Liver (tissue), 3 donors: ENCODE measurements around the gene STEAP3.

Experiments
- CTCF ChIP-seq: fragments of 150-350 bp; IDR thresholded peaks from 2 replicates; pipeline ENCODE4 v1.5.1; 2017; ENCODE audit warnings: improper control_type of control experiment, low read depth, low read length; ENCODE audit not compliant: missing input control
- GABPA ChIP-seq, 2 donors: IDR thresholded peaks in 1 of 2; conservative IDR thresholded peaks in 1 of 2; 2 replicates each; pipeline ENCODE4 v1.6.1; 2016; ENCODE audit warnings: antibody characterized with exemption in 2 of 2, mild to moderate bottlenecking in 1 of 2, moderate library complexity in 1 of 2
- TF ChIP-seq, protein P1 (sequence below): IDR thresholded peaks from 2 replicates; pipeline ENCODE4 v1.6.1; 2016; ENCODE audit warnings: antibody characterized with exemption
- donor health status: healthy.
- donor health status: healthy.

DNA sequence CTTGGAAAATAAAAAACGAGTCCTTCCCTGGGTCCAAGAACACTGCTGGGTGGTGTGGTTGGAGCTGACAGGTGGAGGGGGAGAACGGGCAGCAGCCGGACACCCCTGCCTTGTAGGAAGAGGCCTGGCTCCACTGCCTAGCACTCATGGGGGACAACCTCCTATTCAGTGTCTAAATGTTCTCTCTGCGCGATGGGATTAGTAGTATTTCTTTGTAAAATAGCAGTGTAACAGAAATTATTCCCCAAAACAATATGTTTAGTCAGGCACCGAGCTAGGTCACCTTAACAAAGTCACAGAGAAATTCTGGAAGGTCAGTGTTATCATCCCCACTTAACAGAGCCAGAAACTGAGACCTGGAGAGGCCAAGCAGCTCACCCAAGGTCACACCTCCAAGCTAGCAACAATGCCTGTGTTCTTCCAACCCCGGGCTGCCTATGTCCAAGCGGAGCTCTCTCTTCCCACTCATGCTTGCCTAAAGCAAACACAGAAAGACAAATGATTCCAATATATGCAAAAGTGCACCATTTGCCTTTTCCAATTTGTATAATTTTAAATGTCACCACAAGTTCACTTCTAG lies 68.0 kb downstream of the STEAP3 start:
- TF ChIP-seq CTCF (no peak), GABPA (IDR thresholded peaks at IDR 0.05 in 1 of 2, conservative IDR thresholded peaks at IDR 0.05 in 1 of 2) (no peak)
- TF ChIP-seq, protein P1, sequence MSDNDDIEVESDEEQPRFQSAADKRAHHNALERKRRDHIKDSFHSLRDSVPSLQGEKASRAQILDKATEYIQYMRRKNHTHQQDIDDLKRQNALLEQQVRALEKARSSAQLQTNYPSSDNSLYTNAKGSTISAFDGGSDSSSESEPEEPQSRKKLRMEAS: no peak
